Fibroblast of mammary gland (primary cell): ENCODE results near the gene ADGRV1.
"Not testable (repeated sequence)": the region's sequence is repeated elsewhere in the genome, so short reads cannot be mapped to it uniquely, and the experiment has no call there.

ENCODE experiments used
- DNase-seq: peaks from one replicate; pipeline ENCODE4 v3.0.0-alpha.2; 2010; ENCODE audit warnings: low read depth
- H3K4me3 ChIP-seq: 2 replicates; pipeline ENCODE4 v1.5.1; 2011; ENCODE audit warnings: low read depth, mild to moderate bottlenecking, low read length, moderate library complexity; ENCODE audit not compliant: control insufficient read depth
- TF ChIP-seq, protein P1 (sequence below): conservative IDR thresholded peaks from 2 replicates; pipeline ENCODE4 v1.5.1; 2011; ENCODE audit warnings: low read depth, low read length, inconsistent platforms; ENCODE audit not compliant: control insufficient read depth, insufficient read depth

Gene ADGRV1

DNA sequence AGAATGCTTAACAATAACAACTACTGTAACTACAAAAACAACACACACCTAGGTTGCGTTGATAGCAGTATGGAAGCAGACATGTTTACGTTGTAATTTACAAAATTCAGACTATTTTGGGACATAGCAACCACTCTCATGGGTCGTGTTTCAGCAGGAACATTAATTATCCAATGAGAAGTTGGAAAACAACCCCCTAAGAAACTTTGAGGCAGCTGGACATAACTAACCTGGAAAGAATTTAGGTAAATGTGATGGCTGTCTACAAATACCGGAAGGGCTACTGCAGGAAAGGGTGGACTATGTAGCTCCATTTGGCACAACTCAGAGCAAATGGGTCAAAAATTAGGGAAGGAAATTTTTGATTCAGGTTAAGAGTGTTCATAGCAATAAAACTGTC, 409.3 kb downstream of the ADGRV1 start:
- no peak overlapping the region for H3K4me3 ChIP-seq
- DNase-seq = no peak
- TF ChIP-seq, protein P1, sequence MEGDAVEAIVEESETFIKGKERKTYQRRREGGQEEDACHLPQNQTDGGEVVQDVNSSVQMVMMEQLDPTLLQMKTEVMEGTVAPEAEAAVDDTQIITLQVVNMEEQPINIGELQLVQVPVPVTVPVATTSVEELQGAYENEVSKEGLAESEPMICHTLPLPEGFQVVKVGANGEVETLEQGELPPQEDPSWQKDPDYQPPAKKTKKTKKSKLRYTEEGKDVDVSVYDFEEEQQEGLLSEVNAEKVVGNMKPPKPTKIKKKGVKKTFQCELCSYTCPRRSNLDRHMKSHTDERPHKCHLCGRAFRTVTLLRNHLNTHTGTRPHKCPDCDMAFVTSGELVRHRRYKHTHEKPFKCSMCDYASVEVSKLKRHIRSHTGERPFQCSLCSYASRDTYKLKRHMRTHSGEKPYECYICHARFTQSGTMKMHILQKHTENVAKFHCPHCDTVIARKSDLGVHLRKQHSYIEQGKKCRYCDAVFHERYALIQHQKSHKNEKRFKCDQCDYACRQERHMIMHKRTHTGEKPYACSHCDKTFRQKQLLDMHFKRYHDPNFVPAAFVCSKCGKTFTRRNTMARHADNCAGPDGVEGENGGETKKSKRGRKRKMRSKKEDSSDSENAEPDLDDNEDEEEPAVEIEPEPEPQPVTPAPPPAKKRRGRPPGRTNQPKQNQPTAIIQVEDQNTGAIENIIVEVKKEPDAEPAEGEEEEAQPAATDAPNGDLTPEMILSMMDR = no peak

DNA sequence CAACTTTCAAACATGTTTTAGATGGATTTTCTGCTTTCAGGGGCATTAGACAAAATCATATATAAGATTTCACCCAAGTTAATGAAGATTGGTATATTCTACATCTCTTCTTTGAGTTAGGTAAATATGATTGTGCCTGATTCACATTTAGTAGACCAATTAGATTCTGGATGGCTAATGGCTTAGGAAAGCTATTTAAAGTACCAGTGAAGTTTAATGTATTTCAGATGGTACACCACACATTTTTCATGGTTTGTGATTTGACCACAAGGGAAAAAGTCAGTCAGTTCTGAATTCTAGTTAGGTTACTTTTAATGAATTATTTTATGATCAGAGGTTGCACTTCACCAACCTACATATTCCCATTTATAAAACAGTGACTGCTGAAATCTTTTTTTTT, 409.7 kb downstream of the ADGRV1 start:
- TF ChIP-seq, protein P1 = no peak
- no peak overlapping the region for H3K4me3 ChIP-seq
- DNase-seq = peak; percentile 52

DNA sequence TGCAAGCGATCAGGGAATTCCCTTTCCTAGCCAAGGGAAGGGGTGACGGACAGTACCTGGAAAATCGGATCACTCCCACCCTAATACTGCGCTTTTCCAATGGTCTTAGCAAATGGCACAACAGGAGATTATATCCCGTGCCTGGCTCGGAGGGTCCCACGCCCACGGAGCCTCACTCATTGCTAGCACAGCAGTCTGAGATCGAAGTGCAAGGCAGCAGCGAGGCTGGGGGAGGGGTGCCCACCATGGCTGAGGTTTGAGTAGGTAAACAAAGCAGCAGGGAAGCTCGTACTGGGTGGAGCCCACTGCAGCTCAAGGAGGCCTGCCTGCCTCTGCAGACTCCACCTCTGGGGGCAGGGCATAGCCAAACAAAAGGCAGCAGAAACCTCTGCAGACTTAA, 411.3 kb downstream of the ADGRV1 start:
- not testable (repeated sequence) for DNase-seq, H3K4me3 ChIP-seq

DNA sequence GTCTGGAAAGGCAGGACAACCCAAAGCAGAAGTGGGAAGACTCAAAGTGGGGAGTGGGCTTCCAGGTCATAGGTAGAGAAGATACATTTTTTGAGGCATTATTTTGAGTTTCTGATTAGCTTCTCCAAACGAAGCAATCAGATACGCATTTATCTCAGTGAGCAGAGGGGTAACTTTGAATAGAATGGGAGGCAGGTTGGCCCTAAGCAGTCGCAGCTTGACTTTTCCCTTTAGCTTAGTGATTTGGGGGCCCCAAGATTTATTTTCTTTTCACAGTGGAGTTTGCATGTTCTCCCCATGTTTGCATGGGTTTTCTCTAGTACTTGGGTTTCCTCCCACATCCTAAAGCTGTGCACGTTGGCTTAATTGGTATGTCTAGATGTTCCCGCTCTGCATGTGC, 422.6 kb downstream of the ADGRV1 start:
- no peak for DNase-seq
- TF ChIP-seq, protein P1 = no peak
- no peak overlapping the region for H3K4me3 ChIP-seq

DNA sequence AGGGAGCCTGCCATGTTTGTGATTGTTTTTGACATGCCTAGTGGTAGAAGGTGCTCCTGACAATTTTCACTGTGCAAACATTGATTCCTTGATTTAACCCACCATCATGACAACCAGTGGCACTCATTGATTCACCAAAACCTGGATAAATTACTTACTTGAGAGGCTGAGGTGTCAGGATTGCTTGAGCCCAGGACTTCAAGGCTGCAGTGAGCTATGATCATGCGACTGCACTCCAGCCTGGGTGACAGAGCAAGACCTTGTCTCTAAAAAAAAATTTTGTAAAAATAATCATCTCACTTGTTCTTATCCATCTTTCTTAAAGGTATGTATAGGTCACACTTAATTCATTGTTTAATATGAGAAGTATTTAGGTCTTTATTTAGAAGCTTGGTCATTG, 423.2 kb downstream of the ADGRV1 start:
- no peak overlapping the region for H3K4me3 ChIP-seq
- no peak for DNase-seq
- TF ChIP-seq, protein P1 = no peak

DNA sequence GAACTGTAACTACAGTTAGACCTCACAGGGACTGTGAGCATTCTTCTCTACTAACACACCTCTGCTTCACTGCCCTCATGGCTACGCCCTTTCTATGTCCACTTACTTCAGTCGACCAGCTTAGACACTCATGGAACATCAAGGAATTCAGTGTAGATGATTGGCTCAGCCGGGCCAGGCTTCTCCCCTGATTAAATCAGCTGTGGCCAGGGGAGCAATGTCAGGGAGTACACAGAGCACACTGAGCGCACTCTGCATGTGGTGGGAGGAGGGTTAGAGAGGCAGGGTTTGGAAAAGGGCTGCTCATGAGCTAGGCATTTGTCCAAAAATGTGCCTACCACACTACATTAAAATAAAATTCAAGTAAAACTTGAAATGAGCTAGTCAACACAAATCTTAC, 424.0 kb downstream of the ADGRV1 start:
- DNase-seq = no peak
- no peak overlapping the region for H3K4me3 ChIP-seq
- TF ChIP-seq, protein P1 = no peak

DNA sequence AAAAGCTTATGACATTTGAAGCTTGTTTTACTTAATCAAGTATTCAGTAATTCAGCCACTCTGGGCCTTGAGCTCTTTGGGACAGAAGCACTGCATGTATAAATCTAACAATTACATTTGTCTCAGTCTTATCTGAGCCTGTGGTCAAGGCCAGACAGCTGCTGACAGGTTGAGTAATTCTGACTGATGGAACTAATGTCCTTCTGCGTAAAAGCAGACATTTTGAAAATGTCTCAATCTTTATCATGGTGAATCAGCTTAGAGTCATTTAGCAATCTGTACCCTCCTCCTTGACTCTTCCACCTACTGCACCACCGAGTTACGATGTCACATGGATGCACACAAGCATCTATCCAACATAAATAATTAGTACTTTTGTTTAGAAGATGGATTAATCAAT, 424.6 kb downstream of the ADGRV1 start:
- TF ChIP-seq, protein P1 = no peak

More for the DNA sequence above, 424.6 kb downstream of the ADGRV1 start:
- no peak overlapping the region for H3K4me3 ChIP-seq
- peak; percentile 91 for DNase-seq
